HepG2 (cell line): Measurements from ENCODE around the gene ADCY9.

Source experiments
- CHCHD3 ChIP-seq: sonication (generic); formaldehyde crosslinking; IDR thresholded peaks from 2 replicates; pipeline ENCODE4 v1.8.0; 2022; ENCODE audit warnings: mild to moderate bottlenecking, missing genetic modification reagents, moderate library complexity
- CTCF ChIP-seq: sonication (generic); formaldehyde crosslinking; IDR thresholded peaks from 2 replicates; pipeline ENCODE4 v1.5.0; 2020; ENCODE audit warnings: mild to moderate bottlenecking, missing genetic modification reagents, moderate library complexity
- ETS1 ChIP-seq: sonication (generic); formaldehyde crosslinking; IDR thresholded peaks from 2 replicates; pipeline ENCODE4 v1.4.0; 2020; ENCODE audit warnings: missing genetic modification reagents
- GATAD2A ChIP-seq: IDR thresholded peaks from 2 replicates; pipeline ENCODE4 v1.6.1; 2016
- HMGXB4 ChIP-seq, 2 experiments: sonication (generic) in 1 of 2; formaldehyde crosslinking in 1 of 2; IDR thresholded peaks; 2 replicates each; pipeline versions ENCODE4 v1.4.0 to v1.6.1; 2018 to 2020; ENCODE audit warnings: missing genetic modification reagents in 2 of 2, borderline replicate concordance in 1 of 2, low read depth in 1 of 2, mild to moderate bottlenecking in 1 of 2, missing biosample characterization in 1 of 2
- NFYB ChIP-seq: sonication (generic); formaldehyde crosslinking; IDR thresholded peaks from 2 replicates; pipeline ENCODE4 v1.4.0; 2020; ENCODE audit warnings: missing genetic modification reagents
- POLR2A ChIP-seq, 2 experiments: IDR thresholded peaks; 2 replicates each; pipeline ENCODE4 v1.6.1; 2011; ENCODE audit warnings: low read depth in 2 of 2, low read length in 2 of 2, mild to moderate bottlenecking in 1 of 2, moderate library complexity in 1 of 2; ENCODE audit not compliant: insufficient read depth in 1 of 2
- PRDM15 ChIP-seq: sonication (generic); formaldehyde crosslinking; IDR thresholded peaks from 2 replicates; pipeline ENCODE4 v1.4.0; 2020; ENCODE audit warnings: missing genetic modification reagents
- SMAD3 ChIP-seq: sonication (generic); formaldehyde crosslinking; IDR thresholded peaks from 2 replicates; pipeline ENCODE4 v1.4.0; 2020; ENCODE audit warnings: missing genetic modification reagents
- SP1 ChIP-seq, 2 experiments: fragments of 450-650 bp in 1 of 2; sonication (generic) in 1 of 2; formaldehyde crosslinking in 1 of 2; IDR thresholded peaks; 2 replicates each; pipeline versions ENCODE4 v1.4.0 to v1.6.1; 2016 to 2020; ENCODE audit warnings: missing genetic modification reagents in 1 of 2
- ZNF136 ChIP-seq: sonication (generic); formaldehyde crosslinking; IDR thresholded peaks from 2 replicates; pipeline ENCODE4 v1.8.1; 2022; ENCODE audit warnings: low read depth, mild to moderate bottlenecking, moderate library complexity, missing genetic modification reagents
- ZNF335 ChIP-seq: sonication (generic); formaldehyde crosslinking; IDR thresholded peaks from 2 replicates; pipeline ENCODE4 v1.4.0; 2020; ENCODE audit warnings: missing genetic modification reagents
- ZNF530 ChIP-seq: sonication (generic); formaldehyde crosslinking; IDR thresholded peaks from 2 replicates; pipeline ENCODE4 v1.5.0; 2020; ENCODE audit warnings: low read depth, mild to moderate bottlenecking, missing genetic modification reagents

GRCh38 chr16:3922241-3922640 is 194.0 kb downstream of the ADCY9 start:
- TF ChIP-seq POLR2A (IDR thresholded peaks at IDR 0.05; ENCODE audit: insufficient read depth in 1 of 2, low read depth in 2 of 2, low read length in 2 of 2), result no peak
- TF ChIP-seq PRDM15 (CRISPR knock-in tag), result no peak
- TF ChIP-seq NFYB (CRISPR knock-in tag), result no peak
- no peak for TF ChIP-seq ETS1
- no peak for TF ChIP-seq ZNF530 (CRISPR knock-in tag)
- no peak for TF ChIP-seq SP1 (IDR thresholded peaks at IDR 0.05)
- no peak for TF ChIP-seq SP1 (CRISPR knock-in tag; IDR thresholded peaks at IDR 0.05)
- no peak for TF ChIP-seq GATAD2A (CRISPR knock-in tag)
- no peak for TF ChIP-seq HMGXB4 (CRISPR knock-in tag; IDR thresholded peaks at IDR 0.05; ENCODE audit: borderline replicate concordance in 1 of 2, low read depth in 1 of 2)
- TF ChIP-seq CHCHD3, result no peak
- no peak for TF ChIP-seq CTCF (CRISPR knock-in tag)
- TF ChIP-seq ZNF136 (CRISPR knock-in tag), result no peak
- no peak for TF ChIP-seq SMAD3 (CRISPR knock-in tag)
- no peak for TF ChIP-seq ZNF335 (CRISPR knock-in tag)
